ENCODE data around the gene CEACAM19. TPM values are rescaled to one million over a fixed set of nuclear protein-coding genes. Genes with fewer than 3 reads are reported as not detected.
"Not testable (repeated sequence)": the region's sequence is repeated elsewhere in the genome, so short reads cannot be mapped to it uniquely, and the experiment has no call there.

Gene CEACAM19
- total RNA-seq, 1 donor from 2014 or later = 0.51 TPM

GRCh38 chr19:44645407-44646048 is 25.8 kb upstream of the CEACAM19 start:
- DNase-seq (ENCODE audit: low read depth in 2 of 2) = no peak

- DNase-seq (ENCODE audit: low read depth in 2 of 2) = no peak
These were observed 25.2 kb upstream of the CEACAM19 start for GRCh38 chr19:44646049-44646416.

- no peak for DNase-seq (ENCODE audit: low read depth in 2 of 2)
These were observed 24.1 kb upstream of the CEACAM19 start for GRCh38 chr19:44647144-44647543.

- peak in 1 of 2 donors; percentile 52 for DNase-seq (ENCODE audit: low read depth in 2 of 2)
These were observed 22.5 kb upstream of the CEACAM19 start for GRCh38 chr19:44648631-44649251.

DNA sequence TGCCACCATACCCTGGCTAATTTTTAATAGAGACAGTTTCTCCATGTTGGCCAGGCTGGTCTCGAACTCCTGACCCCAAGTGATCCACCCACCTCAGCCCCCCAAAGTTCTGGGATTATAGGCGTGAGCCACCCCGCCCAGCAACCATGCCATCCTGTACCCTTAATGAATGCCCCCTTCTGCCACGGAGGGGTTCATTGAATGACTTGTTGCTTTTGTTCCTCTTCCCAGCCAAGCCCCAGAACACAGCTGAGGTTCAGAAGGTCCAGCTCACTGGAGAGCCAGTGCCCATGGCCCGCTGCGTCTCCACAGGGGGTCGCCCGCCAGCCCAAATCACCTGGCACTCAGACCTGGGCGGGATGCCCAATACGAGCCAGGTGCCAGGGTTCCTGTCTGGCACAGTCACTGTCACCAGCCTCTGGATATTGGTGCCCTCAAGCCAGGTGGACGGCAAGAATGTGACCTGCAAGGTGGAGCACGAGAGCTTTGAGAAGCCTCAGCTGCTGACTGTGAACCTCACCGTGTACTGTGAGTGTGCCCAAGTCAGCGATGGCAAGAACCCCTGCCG is 21.6 kb upstream of the CEACAM19 start:
- DNase-seq (ENCODE audit: low read depth in 2 of 2) = no peak

GRCh38 chr19:44653343-44653742 is 17.9 kb upstream of the CEACAM19 start:
- no peak for DNase-seq (ENCODE audit: low read depth in 2 of 2)

DNA sequence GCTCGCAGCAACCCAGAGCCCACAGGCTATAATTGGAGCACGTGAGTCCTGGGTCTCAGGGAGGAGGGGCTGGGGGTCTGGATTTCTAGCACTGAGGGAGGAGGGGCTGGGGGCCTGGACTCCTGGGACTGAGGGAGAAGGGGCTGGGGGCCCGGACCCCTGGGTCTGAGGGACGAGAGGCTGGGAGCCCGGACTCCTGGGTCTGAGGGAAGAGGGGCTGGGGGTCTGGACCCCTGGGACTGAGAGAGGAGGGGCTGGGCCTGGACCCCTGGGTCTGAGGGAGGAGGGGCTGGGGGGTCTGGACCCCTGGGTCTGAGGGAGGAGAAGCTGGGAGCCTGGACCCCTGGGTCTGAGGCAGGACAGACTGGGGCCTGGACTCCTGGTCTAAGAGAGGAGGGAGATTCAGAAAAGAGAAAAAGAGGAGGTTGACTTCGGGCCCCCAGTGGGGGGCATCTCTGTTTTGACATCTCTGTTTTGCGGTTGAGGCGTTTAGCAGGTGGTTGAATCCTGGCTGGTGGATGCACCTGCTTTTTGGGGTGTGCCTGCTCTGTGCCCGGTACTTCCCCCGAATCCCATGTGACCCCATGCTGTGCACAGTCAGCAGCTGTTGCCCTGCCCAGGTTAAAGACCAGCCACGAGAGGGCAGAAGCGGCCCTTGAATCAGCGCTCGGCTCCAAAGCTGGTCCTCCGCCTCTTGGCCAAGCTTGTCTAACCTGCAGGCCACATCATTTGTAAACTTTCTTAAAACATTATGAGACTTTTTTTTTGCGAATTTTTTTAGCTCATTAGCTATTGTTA is 17.1 kb upstream of the CEACAM19 start:
- peak; percentile 42 to 69 for DNase-seq (ENCODE audit: low read depth in 2 of 2)

DNA sequence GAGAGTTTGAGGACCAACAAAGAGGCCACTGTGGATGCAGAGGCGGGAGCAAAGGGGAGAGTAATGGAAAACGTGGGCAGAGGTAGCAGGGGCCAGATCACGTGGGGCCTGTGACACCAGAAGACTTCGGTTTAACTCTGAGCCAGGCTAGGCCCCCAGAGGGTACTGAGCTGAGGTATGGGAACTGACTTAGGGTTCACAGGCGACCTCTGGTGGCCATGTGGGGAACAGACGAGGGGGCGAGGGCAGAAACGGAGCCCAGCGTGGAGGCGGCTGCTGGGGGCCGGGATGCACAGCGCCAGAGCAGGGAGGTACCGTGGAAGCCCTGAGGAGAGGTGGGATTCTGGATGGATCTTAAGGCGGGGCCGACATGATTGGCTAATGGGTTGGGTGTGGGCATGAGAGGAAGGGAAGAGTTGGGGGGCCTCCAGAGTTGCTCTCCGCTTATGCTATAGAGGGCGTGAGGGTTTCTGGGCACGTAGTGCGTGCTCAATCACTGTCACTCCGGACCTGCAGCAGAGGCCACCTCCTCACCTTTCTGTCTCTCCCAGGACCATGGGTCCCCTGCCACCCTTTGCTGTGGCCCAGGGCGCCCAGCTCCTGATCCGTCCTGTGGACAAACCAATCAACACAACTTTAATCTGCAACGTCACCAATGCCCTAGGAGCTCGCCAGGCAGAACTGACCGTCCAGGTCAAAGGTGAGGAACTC is 13.9 kb upstream of the CEACAM19 start:
- peak; percentile 48 to 67 for DNase-seq (ENCODE audit: low read depth in 2 of 2)

DNA sequence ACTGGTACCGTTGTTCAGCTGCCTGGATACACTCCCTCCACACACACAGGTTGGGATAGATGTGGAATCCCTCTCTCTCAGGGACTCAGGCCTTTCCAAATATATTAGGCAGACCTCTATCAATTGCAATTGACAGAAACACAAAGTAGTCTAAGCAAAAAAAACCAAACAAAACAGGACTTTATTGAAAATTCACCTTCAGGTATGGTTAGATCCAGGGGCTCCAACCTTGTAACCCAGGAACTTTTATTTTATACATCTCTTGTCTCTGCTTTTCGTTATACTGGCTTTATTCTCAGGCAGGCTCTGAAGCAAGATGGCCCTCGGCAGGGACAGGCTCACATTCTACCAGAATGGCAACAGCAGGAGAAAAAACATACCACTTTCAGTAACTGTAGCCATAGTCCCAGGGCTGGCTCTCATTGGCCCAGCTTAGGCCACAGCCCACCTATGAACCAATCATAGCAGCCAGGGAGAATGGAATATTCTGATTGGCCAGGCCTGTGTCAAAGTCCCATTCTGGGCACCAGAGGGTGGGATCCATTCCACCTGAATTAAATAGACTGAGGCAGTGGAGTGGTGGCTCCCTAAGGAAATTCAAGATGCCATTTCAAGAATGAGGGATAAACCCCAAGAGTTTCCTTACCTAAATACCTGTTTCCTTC is 13.1 kb upstream of the CEACAM19 start:
- DNase-seq (ENCODE audit: low read depth in 2 of 2) = peak in 1 of 2 donors; percentile 39

GRCh38 chr19:44660081-44660480 is 11.2 kb upstream of the CEACAM19 start:
- DNase-seq (ENCODE audit: low read depth in 2 of 2) = no peak

GRCh38 chr19:44661205-44661604 is 10.1 kb upstream of the CEACAM19 start:
- DNase-seq (ENCODE audit: low read depth in 2 of 2) = no peak

DNA sequence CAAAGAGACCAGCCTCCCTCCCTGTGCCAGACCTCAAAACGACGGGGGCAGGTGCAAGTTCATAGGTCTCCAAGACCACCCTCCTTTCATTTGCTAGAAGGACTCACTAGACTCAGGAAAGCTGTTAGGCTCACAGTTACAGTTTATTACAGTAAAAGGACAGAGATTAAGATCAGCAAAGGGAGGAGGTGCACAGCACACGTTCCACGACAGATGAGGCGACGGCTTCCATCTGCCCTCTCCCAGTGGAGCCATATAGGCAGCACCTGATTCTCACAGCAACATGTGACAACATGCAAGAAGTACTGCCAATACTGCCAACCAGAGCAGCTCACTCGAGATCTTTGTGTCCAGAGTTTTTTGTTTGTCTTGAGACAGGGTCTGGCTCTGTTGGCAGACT is 9.4 kb upstream of the CEACAM19 start:
- no peak for DNase-seq (ENCODE audit: low read depth in 2 of 2)

DNA sequence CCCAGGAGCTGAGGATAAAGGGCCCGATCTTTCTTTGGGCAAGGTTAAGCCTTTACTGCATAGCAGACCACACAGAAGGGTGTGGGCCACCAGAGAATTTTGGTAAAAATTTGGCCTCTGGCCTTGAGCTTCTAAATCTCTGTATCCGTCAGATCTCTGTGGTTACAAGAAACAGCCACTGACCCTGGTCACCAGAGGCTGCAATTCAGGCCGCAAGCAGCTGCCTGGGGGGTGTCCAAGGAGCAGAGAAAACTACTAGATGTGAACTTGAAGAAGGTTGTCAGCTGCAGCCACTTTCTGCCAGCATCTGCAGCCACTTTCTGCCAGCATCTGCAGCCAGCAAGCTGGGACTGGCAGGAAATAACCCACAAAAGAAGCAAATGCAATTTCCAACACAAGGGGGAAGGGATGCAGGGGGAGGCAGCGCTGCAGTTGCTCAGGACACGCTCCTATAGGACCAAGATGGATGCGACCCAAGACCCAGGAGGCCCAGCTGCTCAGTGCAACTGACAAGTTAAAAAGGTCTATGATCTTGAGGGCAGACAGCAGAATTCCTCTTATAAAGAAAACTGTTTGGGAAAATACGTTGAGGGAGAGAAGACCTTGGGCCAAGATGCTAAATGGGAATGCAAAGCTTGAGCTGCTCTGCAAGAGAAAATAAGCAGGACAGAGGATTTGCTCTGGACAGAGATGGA is 8.4 kb upstream of the CEACAM19 start:
- no peak for DNase-seq (ENCODE audit: low read depth in 2 of 2)

DNA sequence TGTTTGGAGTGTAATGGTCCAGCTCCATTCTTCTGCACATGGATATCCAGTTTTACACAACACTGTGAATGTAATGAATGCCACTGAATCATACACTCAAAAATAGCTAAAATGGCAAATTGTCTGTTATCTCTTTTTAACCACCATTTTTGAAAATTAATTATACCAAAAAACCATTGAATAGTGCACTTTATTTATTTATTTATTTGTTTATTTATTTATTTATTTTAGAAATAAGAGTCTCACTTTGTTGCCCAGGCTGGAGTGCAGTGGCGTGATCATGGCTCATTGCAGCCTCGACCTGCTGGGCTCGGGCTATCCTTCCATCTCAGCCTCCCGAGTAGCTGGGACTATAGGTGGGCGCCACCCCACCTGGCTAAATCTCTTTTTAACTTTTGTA is 7.3 kb upstream of the CEACAM19 start:
- DNase-seq (ENCODE audit: low read depth in 2 of 2) = no peak

DNA sequence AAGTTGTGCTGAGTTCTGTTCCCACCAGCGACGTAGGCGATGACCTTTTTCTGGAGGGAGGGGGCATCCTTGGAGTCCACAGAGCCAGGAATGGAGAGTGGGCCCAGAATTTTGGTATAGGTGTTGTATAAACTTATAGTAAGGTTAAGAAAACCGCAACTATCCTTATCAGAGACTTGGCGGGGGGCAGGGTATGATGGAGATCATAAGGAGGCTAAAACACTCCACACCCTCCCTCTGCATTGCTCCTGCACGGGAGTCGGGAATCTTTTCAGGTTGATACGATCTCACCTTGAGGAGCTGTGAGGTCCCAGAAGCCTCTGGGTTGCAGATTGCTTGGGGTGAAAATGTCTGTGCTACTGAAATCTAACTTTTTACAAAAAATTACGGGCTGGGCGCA is 6.3 kb upstream of the CEACAM19 start:
- no peak for DNase-seq (ENCODE audit: low read depth in 2 of 2)

DNA sequence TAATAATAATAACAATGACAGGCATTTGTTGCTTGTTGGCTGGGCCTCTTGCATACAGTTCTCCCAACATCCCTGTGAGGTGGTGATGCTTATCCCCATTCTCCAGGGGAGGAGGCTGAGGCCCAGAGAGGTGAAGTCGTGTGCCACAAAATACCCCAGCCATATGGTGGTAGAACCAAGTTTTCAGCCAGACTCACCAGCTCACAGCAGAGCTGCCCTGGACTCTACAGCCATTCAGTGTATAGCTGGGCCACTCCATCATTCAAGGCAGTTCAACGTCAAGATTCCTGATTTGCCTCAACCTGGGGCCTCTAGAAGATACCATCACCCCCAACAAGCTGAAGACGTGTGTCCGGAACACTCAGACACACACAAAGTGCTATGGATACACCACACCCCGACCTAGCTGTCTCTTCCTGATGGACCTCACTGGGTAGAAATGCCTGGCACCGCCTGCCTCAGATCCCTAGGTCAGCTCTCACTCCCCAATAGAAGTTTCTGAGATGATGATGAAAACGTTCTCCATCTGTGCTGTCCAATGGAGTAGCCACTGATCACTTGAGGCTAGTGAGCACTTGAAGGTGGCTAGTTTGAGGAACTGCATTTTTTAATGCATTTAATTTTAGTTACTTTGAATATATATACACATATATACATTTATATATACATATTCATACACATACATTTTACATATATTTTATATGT is 4.3 kb upstream of the CEACAM19 start:
- DNase-seq (ENCODE audit: low read depth in 2 of 2) = no peak

- DNase-seq (ENCODE audit: low read depth in 2 of 2) = no peak
These were observed 2.1 kb upstream of the CEACAM19 start for GRCh38 chr19:44668985-44669764.

GRCh38 chr19:44670027-44670426 is 1.3 kb upstream of the CEACAM19 start:
- DNase-seq (ENCODE audit: low read depth in 2 of 2) = not testable (repeated sequence)

- no peak for DNase-seq (ENCODE audit: low read depth in 2 of 2)
These were observed 944 bp downstream of the CEACAM19 start for GRCh38 chr19:44672226-44672625.
